Measurements from ENCODE around the gene CTBP2.
A peak's percentile ranks its signal among the peaks of the same experiment; 100 is the strongest.

CTBP2 gene

GRCh38 chr10:125142946-125143345, 17.4 kb downstream of the CTBP2 start:
- no peak for DNase-seq

GRCh38 chr10:125141860-125142484, 18.4 kb downstream of the CTBP2 start:
- DNase-seq, result no peak

- DNase-seq, result no peak
These were observed 19.1 kb downstream of the CTBP2 start for GRCh38 chr10:125141150-125141859.

- DNase-seq, result no peak
These were observed 20.2 kb downstream of the CTBP2 start for GRCh38 chr10:125140151-125140550.

DNA sequence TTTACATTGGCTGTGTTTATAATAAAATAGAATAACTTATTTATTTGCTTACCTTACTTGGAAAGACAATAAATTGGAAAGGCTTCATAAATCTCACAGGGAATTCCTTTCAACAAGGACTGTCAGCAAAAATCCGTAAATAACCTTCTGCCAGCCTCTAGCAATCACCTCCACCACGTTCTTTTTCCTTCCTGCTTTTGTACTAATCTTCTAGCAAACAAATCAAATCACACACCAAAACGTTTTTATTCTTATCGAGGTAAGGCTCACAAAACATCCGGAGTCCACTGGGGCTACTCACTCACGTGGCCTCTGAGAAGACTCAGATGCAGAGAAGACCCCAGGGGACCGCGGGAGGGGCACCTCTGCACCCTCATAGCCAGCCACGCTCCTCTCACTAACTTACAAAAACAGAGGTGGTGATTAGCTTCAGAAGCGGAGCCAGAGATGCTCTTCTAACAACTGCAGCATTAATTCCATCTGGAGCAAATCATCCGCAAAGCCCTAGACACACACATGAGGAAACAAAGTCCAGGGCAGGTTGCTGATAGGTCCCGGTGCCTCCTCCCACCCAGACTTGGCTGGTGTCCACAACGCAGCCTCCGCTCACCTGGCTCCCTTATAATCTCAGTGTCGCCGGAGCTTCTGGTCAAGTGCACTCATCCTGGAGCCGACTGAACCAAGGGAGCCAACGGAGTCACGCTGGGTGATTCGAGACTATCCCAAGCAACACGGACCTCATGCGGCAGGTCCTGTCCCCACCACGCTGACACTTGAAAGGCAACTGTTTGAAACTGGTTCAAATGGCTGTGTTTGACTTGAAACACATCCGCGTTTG, 22.5 kb downstream of the CTBP2 start:
- DNase-seq, result no peak

GRCh38 chr10:125136087-125136486, 24.3 kb downstream of the CTBP2 start:
- DNase-seq, result no peak

DNA sequence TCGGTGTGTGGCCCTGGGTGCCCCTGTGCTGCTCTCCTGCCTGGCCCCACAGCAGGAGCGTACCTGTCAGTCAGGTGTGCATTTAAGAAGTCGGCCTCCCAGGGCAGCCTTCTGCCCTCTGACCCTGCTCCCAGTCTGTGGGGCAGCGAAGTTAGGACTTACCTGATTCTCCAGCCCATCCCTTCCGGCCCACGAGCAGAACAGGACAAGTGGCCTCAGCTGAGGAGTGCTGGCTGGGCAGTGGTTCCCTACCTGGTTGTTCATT, 24.7 kb downstream of the CTBP2 start:
- no peak for DNase-seq

DNA sequence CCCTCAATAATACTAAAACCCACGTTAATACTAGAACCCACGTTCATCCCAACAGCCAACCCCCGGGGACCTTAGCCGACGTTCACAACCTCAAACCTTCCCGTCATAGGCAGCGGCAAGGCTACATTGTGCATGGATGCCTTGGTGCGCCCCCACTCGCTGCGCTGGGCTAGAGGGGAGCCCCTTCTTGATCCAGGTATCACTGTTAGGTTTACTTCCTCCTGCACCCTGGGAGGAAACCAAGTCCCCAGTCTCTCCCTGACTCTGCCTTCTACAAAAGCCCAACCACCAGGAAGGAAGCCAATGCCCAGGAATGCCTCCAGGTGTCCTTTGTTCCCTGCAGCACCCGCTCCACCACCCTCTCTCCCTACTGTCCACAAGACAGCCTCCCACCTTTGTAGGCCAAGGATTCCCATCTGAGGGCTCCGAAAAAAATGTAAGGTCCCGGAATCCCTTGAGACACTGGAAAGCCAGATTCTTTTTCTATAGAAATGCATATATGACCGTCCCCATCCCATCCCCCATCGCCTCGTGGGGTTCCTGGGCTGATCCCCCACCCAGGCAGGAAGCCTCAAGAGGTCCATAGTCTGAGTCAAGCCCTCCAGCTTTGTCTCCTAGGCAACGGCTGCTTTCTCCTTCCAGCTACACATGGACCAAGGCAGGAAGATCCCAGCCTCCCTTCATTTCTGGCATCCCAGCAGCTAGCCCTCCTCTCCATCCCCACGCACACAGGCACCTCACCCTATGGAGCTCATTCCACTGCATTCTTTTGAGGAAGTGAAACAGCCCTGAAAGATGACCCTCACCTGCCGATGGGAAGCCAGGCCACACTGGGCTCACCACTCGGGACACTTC, 25.2 kb downstream of the CTBP2 start:
- no peak for DNase-seq

- DNase-seq, result no peak
These were observed 25.9 kb downstream of the CTBP2 start for GRCh38 chr10:125134483-125134848.

GRCh38 chr10:125133696-125134482, 26.5 kb downstream of the CTBP2 start:
- DNase-seq, result no peak

DNA sequence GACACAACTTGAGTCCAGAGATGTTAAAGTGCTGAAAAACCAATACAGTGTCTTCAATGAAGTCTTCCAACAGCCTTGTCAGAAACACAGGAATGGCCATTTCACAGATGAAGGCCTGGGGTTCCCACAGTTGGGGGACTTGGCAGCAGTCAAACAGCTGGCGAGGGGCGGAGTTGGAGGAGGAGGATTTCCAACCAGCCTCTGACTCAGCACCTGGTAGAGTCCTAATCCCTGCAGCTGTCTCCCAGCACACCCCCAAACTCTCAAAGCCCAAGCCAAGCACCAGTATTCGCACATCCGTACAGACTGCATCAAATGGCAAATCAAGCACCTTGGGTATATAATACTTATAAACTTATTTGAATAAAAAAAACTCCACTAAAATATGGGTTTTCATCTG, 28.0 kb downstream of the CTBP2 start:
- no peak for DNase-seq

GRCh38 chr10:125130916-125131315, 29.4 kb downstream of the CTBP2 start:
- DNase-seq, result no peak

DNA sequence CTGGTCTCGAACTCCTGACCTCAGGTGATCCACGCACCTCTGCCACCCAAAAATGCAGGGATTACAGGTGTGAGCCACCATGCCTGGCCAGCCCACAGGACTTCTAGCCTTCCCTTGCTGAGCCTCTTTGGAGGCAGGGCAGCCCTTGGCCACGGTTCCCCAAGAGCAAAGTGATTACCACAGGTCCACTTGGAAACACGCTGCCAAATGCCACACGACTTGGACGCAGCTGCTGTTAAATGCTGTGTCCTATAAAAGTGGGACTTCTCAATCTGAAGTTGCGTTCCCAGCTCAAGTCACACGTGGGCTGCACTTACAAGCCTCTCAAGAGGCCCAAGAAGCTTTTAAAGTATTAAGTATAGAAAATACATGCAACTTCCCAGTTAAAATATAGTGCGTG, 30.1 kb downstream of the CTBP2 start:
- no peak for DNase-seq

GRCh38 chr10:125129076-125129458, 31.3 kb downstream of the CTBP2 start:
- DNase-seq, result no peak

- no peak for DNase-seq
These were observed 31.8 kb downstream of the CTBP2 start for GRCh38 chr10:125128397-125129075.

GRCh38 chr10:125127986-125128385, 32.4 kb downstream of the CTBP2 start:
- no peak for DNase-seq

GRCh38 chr10:125127110-125127509, 33.3 kb downstream of the CTBP2 start:
- no peak for DNase-seq

DNA sequence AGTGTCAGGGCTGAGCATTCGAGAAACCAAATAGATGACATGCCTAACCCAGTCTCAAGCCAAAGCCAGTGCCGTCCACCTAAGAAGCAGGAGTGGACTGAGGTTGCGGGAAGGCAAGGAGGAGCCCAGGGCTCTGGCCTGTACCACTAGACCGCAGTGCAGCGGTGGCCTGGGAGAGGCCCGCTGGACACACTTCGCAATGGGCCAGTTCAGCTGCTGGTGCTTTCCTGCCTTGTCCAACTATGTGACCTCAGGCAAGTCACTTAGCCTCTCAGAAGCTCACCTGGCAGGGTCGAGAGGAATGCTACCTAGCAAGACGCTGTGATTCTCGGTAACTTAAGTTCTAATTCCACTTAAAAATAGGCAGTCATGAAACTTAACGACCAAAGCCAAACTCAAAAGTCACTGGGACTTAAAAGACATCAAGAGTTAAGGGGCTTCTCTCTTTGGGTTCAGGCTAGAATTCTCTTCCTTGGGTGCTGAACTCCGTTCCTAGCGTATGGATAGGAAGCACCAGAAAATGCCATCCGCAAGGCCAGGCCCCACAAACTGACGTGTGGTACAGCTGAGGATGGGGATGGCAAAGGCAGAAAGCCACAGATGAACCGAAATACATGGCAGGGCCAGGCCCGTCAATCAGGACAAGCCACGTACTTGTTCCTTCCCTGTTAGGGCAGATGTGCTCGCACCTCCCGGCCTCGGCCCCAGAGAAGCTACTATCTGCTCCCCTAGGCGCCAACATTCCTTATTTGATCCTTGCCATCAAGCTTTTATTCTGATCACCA, 34.2 kb downstream of the CTBP2 start:
- no peak for DNase-seq

- no peak for DNase-seq
These were observed 35.5 kb downstream of the CTBP2 start for GRCh38 chr10:125124907-125125306.

DNA sequence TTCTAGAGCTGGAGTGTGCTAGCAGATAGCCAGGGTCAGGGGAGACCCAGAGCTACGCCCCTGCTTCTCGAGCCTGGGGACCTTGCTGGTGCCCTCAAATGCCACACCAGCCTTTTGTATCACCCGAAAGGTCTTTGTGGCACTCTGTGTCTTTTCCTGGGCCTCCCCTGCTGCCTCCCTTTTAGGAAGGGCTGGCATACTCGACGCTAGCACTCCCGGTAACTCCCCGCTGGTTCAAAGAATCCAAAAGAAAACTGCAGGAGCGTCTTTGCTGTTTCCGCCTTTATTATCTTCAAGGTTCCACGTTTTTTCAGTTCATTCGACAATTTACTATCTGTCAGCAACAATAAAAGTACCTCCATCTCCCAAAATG, 36.3 kb downstream of the CTBP2 start:
- no peak for DNase-seq

- DNase-seq, result peak; percentile 29
These were observed 36.8 kb downstream of the CTBP2 start for GRCh38 chr10:125123476-125124114.

Data from kidney glomerular epithelial cell (primary cell).